Ascending aorta (tissue), 2 donors: ENCODE results near the gene UGT2B10. TPM values are rescaled to one million over a fixed set of nuclear protein-coding genes. Genes with fewer than 3 reads are reported as not detected.

Source experiments
- DNase-seq, 2 donors: peaks; one replicate each; pipeline ENCODE4 v3.0.0-alpha.2; 2019; ENCODE audit warnings: low spot score in 2 of 2
- H3K27ac ChIP-seq, 2 donors: fragments of 200-600 bp; sonication (generic); one replicate each; pipeline ENCODE4 v1.5.1; 2016 to 2017; ENCODE audit warnings: mild to moderate bottlenecking in 1 of 2
- H3K27me3 ChIP-seq: fragments of 200-600 bp; sonication (generic); one replicate; pipeline ENCODE4 v1.5.1; 2017
- H3K36me3 ChIP-seq, 2 donors: fragments of 200-600 bp; sonication (generic); one replicate each; pipeline ENCODE4 v1.5.1; 2016
- H3K4me1 ChIP-seq, 2 donors: fragments of 200-600 bp; sonication (generic); one replicate each; pipeline ENCODE4 v1.5.1; 2016 to 2017; ENCODE audit warnings: mild to moderate bottlenecking in 1 of 2
- H3K4me3 ChIP-seq, 2 donors: fragments of 200-600 bp; sonication (generic); one replicate each; pipeline ENCODE4 v1.5.1; 2016 to 2017; ENCODE audit warnings: mild to moderate bottlenecking in 1 of 2
- H3K9me3 ChIP-seq, 2 donors: fragments of 200-600 bp; sonication (generic); one replicate each; pipeline ENCODE4 v1.5.1; 2016
- CTCF ChIP-seq, 3 experiments: fragments of 200-600 bp in 2 of 3; fragments of 450-650 bp in 1 of 3; sonication (generic) in 2 of 3; IDR thresholded peaks; one replicate each; pipeline ENCODE4 v1.5.1; 2016 to 2019; ENCODE audit warnings: antibody characterized with exemption in 3 of 3, mild to moderate bottlenecking in 1 of 3, moderate library complexity in 1 of 3
- intact Hi-C: fragments of 100-400 bp; cut with DNase I; formaldehyde crosslinking; loops from one replicate; pipeline ENCODE4 v1.15.1; 2023
- total RNA-seq: library from RNA; depleted of rRNA; stranded (reverse); fragments of >200 nt; gene quantifications from one replicate; pipeline ENCODE4 v1.1.0, GENCODE V29; 2016

UGT2B10 gene
- total RNA-seq, 1 donor from 2014 or later = not detected

GRCh38 chr4:68872643-68873502 is 57.1 kb downstream of the UGT2B10 start:
- intact Hi-C loops = no loop called here

GRCh38 chr4:68874507-68874906 is 58.7 kb downstream of the UGT2B10 start:
- H3K27me3 ChIP-seq = no peaks in the 10 kb centered on the region
- H3K4me1 ChIP-seq = no peaks in the 10 kb centered on the region
- no peak overlapping the region for H3K27ac ChIP-seq
- H3K9me3 ChIP-seq = no peaks in the 10 kb centered on the region
- intact Hi-C loops = no loop called here
- no peak for TF ChIP-seq CTCF (IDR thresholded peaks at IDR 0.05)
- H3K36me3 ChIP-seq = no peaks in the 10 kb centered on the region
- DNase-seq = no peak
- H3K4me3 ChIP-seq = no peak overlapping the region

More at GRCh38 chr4:68872643-68873502, 57.1 kb downstream of the UGT2B10 start:
- no peaks in the 10 kb centered on the region for H3K36me3 ChIP-seq
- H3K4me3 ChIP-seq = no peak overlapping the region
- no peak for TF ChIP-seq CTCF (IDR thresholded peaks at IDR 0.05)
- H3K27ac ChIP-seq = no peak overlapping the region
- DNase-seq = no peak
- no peaks in the 10 kb centered on the region for H3K27me3 ChIP-seq
- no peaks in the 10 kb centered on the region for H3K4me1 ChIP-seq
- no peaks in the 10 kb centered on the region for H3K9me3 ChIP-seq

DNA sequence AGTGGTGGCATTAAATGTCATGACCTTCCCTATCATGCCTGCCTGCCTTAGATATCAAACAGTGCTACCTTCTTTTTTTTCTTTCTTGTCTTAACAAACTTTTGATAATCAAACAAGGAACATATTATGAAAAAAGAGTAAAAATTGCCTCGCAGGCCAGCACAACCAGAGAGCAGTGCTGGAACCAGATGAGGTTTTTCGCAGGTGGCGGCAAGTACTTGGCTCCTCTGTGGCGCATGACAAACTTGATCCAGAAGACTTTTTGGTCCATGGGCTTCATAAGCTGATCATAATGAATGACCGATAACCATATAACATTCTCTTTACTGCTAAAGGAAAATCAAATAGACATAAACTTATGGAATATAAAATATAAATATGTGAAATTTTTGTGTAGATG is 61.8 kb downstream of the UGT2B10 start:
- no peak overlapping the region for H3K4me3 ChIP-seq
- intact Hi-C loops = no loop called here
- no peak overlapping the region for H3K27ac ChIP-seq
- H3K9me3 ChIP-seq = no peaks in the 10 kb centered on the region
- DNase-seq = no peak
- TF ChIP-seq CTCF (IDR thresholded peaks at IDR 0.05) = no peak
- no peaks in the 10 kb centered on the region for H3K36me3 ChIP-seq
- no peaks in the 10 kb centered on the region for H3K27me3 ChIP-seq
- H3K4me1 ChIP-seq = no peaks in the 10 kb centered on the region

GRCh38 chr4:68878048-68878447 is 62.3 kb downstream of the UGT2B10 start:
- Histone ChIP-seq H3K9me3 (no peaks in the 10 kb centered on the region), H3K4me3 (no peak overlapping the region), H3K4me1 (no peaks in the 10 kb centered on the region), H3K27ac (no peak overlapping the region), H3K27me3 (no peaks in the 10 kb centered on the region), H3K36me3 (no peaks in the 10 kb centered on the region)
- DNase-seq = no peak
- no peak for TF ChIP-seq CTCF (IDR thresholded peaks at IDR 0.05)
- intact Hi-C loops = no loop called here

Other genes starting within 250 kb of the UGT2B10 start
- gene UGT2B17, start 239.7 kb upstream of the UGT2B10 start, total RNA-seq = not detected
- 0.21 TPM for gene UGT2B15, start 145.3 kb upstream of the UGT2B10 start, total RNA-seq
- gene UGT2A3, start 135.8 kb downstream of the UGT2B10 start, total RNA-seq = not detected